NCI-H187 treated with DMSO at 0.1 percent for 48 hours (cell line): Measurements from ENCODE around the gene RSRC1.
"Not testable (repeated sequence)": the region's sequence is repeated elsewhere in the genome, so short reads cannot be mapped to it uniquely, and the experiment has no call there.

Experiments
- DNase-seq: peaks from one replicate; lab custom pipeline; 2025; lab: John Stamatoyannopoulos, UW

Gene RSRC1

GRCh38 chr3:158329696-158330441 is 220.0 kb downstream of the RSRC1 start:
- not testable (repeated sequence) for DNase-seq

GRCh38 chr3:158330870-158331269 is 221.0 kb downstream of the RSRC1 start:
- DNase-seq, result no peak

GRCh38 chr3:158333736-158334135 is 223.8 kb downstream of the RSRC1 start:
- DNase-seq, result no peak

GRCh38 chr3:158337110-158337509 is 227.2 kb downstream of the RSRC1 start:
- DNase-seq, result no peak

- no peak for DNase-seq
These were observed 229.7 kb downstream of the RSRC1 start for GRCh38 chr3:158339638-158340037.

GRCh38 chr3:158340951-158341350 is 231.1 kb downstream of the RSRC1 start:
- DNase-seq, result not testable (repeated sequence)

- no peak for DNase-seq
These were observed 238.1 kb downstream of the RSRC1 start for GRCh38 chr3:158347966-158348365.

- DNase-seq, result no peak
These were observed 241.1 kb downstream of the RSRC1 start for GRCh38 chr3:158350971-158351370.

- DNase-seq, result no peak
These were observed 242.7 kb downstream of the RSRC1 start for GRCh38 chr3:158352551-158352950.

GRCh38 chr3:158354713-158355112 is 244.8 kb downstream of the RSRC1 start:
- DNase-seq, result no peak

GRCh38 chr3:158355623-158356588 is 246.0 kb downstream of the RSRC1 start:
- no peak for DNase-seq

GRCh38 chr3:158359339-158359738 is 249.4 kb downstream of the RSRC1 start:
- DNase-seq, result no peak

GRCh38 chr3:158360756-158361448 is 251.0 kb downstream of the RSRC1 start:
- DNase-seq, result no peak

- no peak for DNase-seq
These were observed 258.4 kb downstream of the RSRC1 start for GRCh38 chr3:158368271-158368670.

GRCh38 chr3:158369279-158369678 is 259.4 kb downstream of the RSRC1 start:
- DNase-seq, result no peak

GRCh38 chr3:158379517-158379916 is 269.6 kb downstream of the RSRC1 start:
- no peak for DNase-seq

- no peak for DNase-seq
These were observed 271.5 kb downstream of the RSRC1 start for GRCh38 chr3:158381262-158381868.

- DNase-seq, result no peak
These were observed 272.6 kb downstream of the RSRC1 start for GRCh38 chr3:158382479-158382878.

- DNase-seq, result no peak
These were observed 274.1 kb downstream of the RSRC1 start for GRCh38 chr3:158384019-158384418.

- no peak for DNase-seq
These were observed 285.5 kb downstream of the RSRC1 start for GRCh38 chr3:158395421-158395820.

- DNase-seq, result no peak
These were observed 292.7 kb downstream of the RSRC1 start for GRCh38 chr3:158402590-158402989.

- DNase-seq, result no peak
These were observed 293.1 kb downstream of the RSRC1 start for GRCh38 chr3:158403013-158403412.
